ENCODE results near the gene FAM180B. TPM values are rescaled to one million over a fixed set of nuclear protein-coding genes. Genes with fewer than 3 reads are reported as not detected.

Gene FAM180B
- total and polyA plus RNA-seq, 2 of the 4 experiments (the other 2 are of a cell fraction) = not detected

- Histone ChIP-seq H3K9me3 (ENCODE audit: control insufficient read depth, insufficient read depth, low read length) (no peaks in the 10 kb centered on the region), H3K56ac (ENCODE audit: extremely low read depth, insufficient read depth, low read length) (no peak overlapping the region), H3K14ac (replicated peaks; ENCODE audit: low read depth, low read length) (no peak overlapping the region), H3K4ac (ENCODE audit: low read depth, low read length) (no peak overlapping the region), H3K9ac (ENCODE audit: low read depth, low read length) (no peak overlapping the region), H2AFZ (replicated peaks; ENCODE audit: low read length, poor library complexity) (no peak overlapping the region), H3K4me1 (ENCODE audit: control insufficient read depth, insufficient read depth, low read length) (peaks cover 3% of the 10 kb centered on the region), H4K8ac (ENCODE audit: low read depth in 2 of 2, low read length in 2 of 2) (no peak overlapping the region), H3K23ac (ENCODE audit: low read depth, low read length) (no peak overlapping the region), H2BK15ac (ENCODE audit: low read depth, low read length) (no peak overlapping the region), H3K4me2 (ENCODE audit: low read depth, low read length) (peak overlapping the region; percentile 42; the same call in 1 of the 2 replicates), H4K20me1 (ENCODE audit: insufficient read depth, low read length) (peaks cover 68% of the 10 kb centered on the region), H4K5ac (ENCODE audit: low read depth, low read length) (no peak overlapping the region), H3K27me3 (ENCODE audit: control insufficient read depth, insufficient read depth, low read length) (no peaks in the 10 kb centered on the region), H4K91ac (ENCODE audit: insufficient read depth, low read depth, low read length) (no peak overlapping the region), H2BK120ac (ENCODE audit: low read depth, low read length) (no peak overlapping the region), H3K27ac (ENCODE audit: insufficient read depth, low read length) (no peak overlapping the region), H2AK5ac (ENCODE audit: low read depth, low read length) (no peak overlapping the region), H3K36me3 (ENCODE audit: control insufficient read depth, insufficient read depth, low read length) (no peaks in the 10 kb centered on the region), H3K4me3 (ENCODE audit: insufficient read depth, low read depth, low read length) (no peak overlapping the region), H3K18ac (ENCODE audit: low read depth, low read length) (no peak overlapping the region), H2BK5ac (ENCODE audit: low read depth, low read length, poor library complexity, severe bottlenecking) (no peak overlapping the region), H2BK20ac (ENCODE audit: low read depth, low read length) (no peak overlapping the region), H2AK9ac (replicated peaks; ENCODE audit: low read depth, low read length, poor library complexity) (no peak overlapping the region), H3K9me1 (ENCODE audit: insufficient read depth, low read length) (peaks cover 6% of the 10 kb centered on the region), H3K79me1 (ENCODE audit: low read depth in 1 of 2, low read length in 2 of 2) (peaks cover 0 to 48% of the 10 kb centered on the region in 2 experiments; a peak in 2 of 4 replicates)
- ATAC-seq (ENCODE audit: low read depth) (no peak), DNase-seq (no peak)
- TF ChIP-seq CHD1 (IDR thresholded peaks at IDR 0.05; ENCODE audit: low read depth, low read length) (no peak), RAD21 (IDR thresholded peaks at IDR 0.05; ENCODE audit: low read length) (no peak), BHLHE40 (IDR thresholded peaks at IDR 0.05; ENCODE audit: low read depth, low read length) (no peak), SMC3 (IDR thresholded peaks at IDR 0.05; ENCODE audit: low read depth, low read length) (no peak), CEBPB (IDR thresholded peaks at IDR 0.05; ENCODE audit: low read depth, low read length) (peak; percentile 26; the same call in 1 of the 2 replicates), ELK1 (IDR thresholded peaks at IDR 0.05; ENCODE audit: borderline replicate concordance, low read depth, low read length) (no peak)
- 92% methylated on average over 2 of the region's 10 CpGs; no CpG with 5 or more reads in 1 of the 2 experiments for WGBS, 2 experiments (ENCODE audit: extremely low coverage in 2 of 2, insufficient read length in 1 of 2)
- ChIA-PET CTCF (interaction anchor here (0.6 to 1.9 kb wide), 3 partner anchors 32 to 908 kb away, joined by 3 to 4 read pairs (median 3); no protein-coding TSS in a partner anchor), POLR2A (ENCODE audit: unreplicated experiment) (no interaction called here)
- intact Hi-C loops (cut with micrococcal nuclease) = no loop called here
- dilution Hi-C loops (cut with HindIII; ENCODE audit: low sequenced_read_pairs, unreplicated experiment) = no loop called here
- in situ Hi-C loops (cut with MboI; ENCODE audit: low sequenced_read_pairs) = no loop called here
- no TSS peak for BruUV-seq (replicated peaks)
These were observed 36.0 kb upstream of the FAM180B start for GRCh38 chr11:47550288-47551047.
